ENCODE data around the gene TRMT61A.

DNA sequence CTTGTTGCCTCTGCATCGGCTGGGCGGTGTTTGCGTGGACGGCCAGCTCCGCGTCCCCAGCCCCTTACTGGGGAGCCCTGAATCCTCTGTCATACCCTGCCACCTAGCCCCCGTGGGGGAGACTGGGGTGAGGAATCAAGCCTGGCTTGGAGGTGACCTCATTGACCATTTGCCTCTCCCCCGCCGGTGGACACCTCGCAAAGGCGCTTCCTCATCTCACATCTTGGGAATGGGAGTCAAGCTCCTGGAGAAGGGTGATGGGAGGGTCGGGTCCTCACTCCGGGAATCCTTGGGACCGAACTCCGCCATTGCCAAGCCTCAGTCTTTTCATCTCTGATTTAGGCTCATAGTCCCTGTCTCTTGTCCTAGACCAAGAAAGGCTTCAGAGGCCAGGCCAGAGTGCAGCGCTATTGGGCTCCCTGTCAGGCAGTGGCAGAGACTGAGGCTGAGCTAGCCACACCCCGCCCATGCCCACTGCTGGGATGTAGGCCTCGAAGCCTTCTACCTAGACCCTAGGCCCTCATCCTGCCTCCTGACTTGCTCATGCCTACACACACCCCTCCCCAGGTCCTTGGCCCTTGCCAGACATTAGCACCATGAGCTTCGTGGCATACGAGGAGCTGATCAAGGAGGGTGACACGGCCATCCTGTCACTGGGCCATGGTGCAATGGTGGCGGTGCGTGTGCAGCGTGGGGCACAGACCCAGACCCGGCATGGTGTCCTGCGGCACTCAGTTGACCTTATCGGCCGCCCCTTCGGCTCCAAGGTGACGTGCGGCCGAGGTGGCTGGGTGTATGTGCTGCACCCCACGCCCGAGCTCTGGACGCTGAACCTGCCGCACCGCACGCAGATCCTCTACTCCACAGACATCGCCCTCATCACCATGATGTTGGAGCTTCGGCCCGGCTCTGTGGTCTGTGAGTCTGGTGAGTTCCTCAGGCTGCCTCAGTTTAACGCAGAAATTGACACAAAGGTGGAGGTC lies 678 bp downstream of the TRMT61A start:
- no peak for TF ChIP-seq EZH2phosphoT487 (IDR thresholded peaks at IDR 0.05; ENCODE audit: insufficient read depth, low read depth)
- no peak for TF ChIP-seq EZH2 (IDR thresholded peaks at IDR 0.05; ENCODE audit: insufficient read depth, poor library complexity, severe bottlenecking)
